Measurements from ENCODE around the gene RNU6-9.

Gene RNU6-9

GRCh38 chr19:863315-863620 is 30.0 kb upstream of the RNU6-9 start:
- TF ChIP-seq SIN3A (IDR thresholded peaks at IDR 0.05; ENCODE audit: borderline replicate concordance, insufficient read depth, low read length): no peak
- TF ChIP-seq FOXP2 (optimal IDR thresholded peaks at IDR 0.05; ENCODE audit: borderline replicate concordance, extremely low read depth, extremely low read length, insufficient read depth): no peak
- no peak for TF ChIP-seq TAF1 (IDR thresholded peaks at IDR 0.05; ENCODE audit: borderline replicate concordance, insufficient read depth, low read length)
- TF ChIP-seq, protein P1, sequence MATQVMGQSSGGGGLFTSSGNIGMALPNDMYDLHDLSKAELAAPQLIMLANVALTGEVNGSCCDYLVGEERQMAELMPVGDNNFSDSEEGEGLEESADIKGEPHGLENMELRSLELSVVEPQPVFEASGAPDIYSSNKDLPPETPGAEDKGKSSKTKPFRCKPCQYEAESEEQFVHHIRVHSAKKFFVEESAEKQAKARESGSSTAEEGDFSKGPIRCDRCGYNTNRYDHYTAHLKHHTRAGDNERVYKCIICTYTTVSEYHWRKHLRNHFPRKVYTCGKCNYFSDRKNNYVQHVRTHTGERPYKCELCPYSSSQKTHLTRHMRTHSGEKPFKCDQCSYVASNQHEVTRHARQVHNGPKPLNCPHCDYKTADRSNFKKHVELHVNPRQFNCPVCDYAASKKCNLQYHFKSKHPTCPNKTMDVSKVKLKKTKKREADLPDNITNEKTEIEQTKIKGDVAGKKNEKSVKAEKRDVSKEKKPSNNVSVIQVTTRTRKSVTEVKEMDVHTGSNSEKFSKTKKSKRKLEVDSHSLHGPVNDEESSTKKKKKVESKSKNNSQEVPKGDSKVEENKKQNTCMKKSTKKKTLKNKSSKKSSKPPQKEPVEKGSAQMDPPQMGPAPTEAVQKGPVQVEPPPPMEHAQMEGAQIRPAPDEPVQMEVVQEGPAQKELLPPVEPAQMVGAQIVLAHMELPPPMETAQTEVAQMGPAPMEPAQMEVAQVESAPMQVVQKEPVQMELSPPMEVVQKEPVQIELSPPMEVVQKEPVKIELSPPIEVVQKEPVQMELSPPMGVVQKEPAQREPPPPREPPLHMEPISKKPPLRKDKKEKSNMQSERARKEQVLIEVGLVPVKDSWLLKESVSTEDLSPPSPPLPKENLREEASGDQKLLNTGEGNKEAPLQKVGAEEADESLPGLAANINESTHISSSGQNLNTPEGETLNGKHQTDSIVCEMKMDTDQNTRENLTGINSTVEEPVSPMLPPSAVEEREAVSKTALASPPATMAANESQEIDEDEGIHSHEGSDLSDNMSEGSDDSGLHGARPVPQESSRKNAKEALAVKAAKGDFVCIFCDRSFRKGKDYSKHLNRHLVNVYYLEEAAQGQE (IDR thresholded peaks at IDR 0.05; ENCODE audit: insufficient read depth in 1 of 2, low read depth in 2 of 2, low read length in 2 of 2): no peak
- no peak for TF ChIP-seq POLR2AphosphoS5 (IDR thresholded peaks at IDR 0.05; ENCODE audit: low read depth, low read length)

DNA sequence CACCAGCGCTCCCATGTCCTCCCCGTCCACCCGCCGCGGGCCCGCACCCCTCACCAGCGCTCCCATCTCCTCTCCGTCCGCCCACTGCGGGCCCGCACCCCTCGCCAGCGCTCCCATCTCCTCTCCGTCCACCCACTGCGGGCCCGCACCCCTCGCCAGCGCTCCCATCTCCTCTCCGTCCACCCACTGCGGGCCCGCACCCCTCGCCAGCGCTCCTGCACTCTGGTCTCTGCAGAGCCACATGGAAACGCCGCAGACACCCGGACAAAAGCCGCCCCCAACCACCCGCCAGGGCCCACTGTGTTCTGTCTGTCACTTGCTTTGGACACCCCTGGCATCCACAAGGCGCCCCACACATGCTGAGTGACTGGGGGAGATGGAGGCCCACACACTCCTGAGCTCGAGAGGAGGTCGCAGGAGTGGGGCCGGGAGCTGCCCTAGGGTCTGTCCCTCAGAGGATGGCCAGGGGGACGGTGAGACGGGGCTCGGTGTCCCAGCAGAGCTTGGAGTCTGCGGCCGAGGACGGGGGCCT is 26.4 kb upstream of the RNU6-9 start:
- TF ChIP-seq SIN3A (IDR thresholded peaks at IDR 0.05; ENCODE audit: borderline replicate concordance, insufficient read depth, low read length) (no peak), POLR2AphosphoS5 (IDR thresholded peaks at IDR 0.05; ENCODE audit: low read depth, low read length) (no peak), TAF1 (IDR thresholded peaks at IDR 0.05; ENCODE audit: borderline replicate concordance, insufficient read depth, low read length) (no peak), FOXP2 (optimal IDR thresholded peaks at IDR 0.05; ENCODE audit: borderline replicate concordance, extremely low read depth, extremely low read length, insufficient read depth) (no peak)
- TF ChIP-seq, protein P1 (IDR thresholded peaks at IDR 0.05; ENCODE audit: insufficient read depth in 1 of 2, low read depth in 2 of 2, low read length in 2 of 2): no peak

- TF ChIP-seq POLR2AphosphoS5 (IDR thresholded peaks at IDR 0.05; ENCODE audit: low read depth, low read length) (no peak), SIN3A (IDR thresholded peaks at IDR 0.05; ENCODE audit: borderline replicate concordance, insufficient read depth, low read length) (no peak), FOXP2 (optimal IDR thresholded peaks at IDR 0.05; ENCODE audit: borderline replicate concordance, extremely low read depth, extremely low read length, insufficient read depth) (no peak), TAF1 (IDR thresholded peaks at IDR 0.05; ENCODE audit: borderline replicate concordance, insufficient read depth, low read length) (no peak)
- TF ChIP-seq, protein P1 (IDR thresholded peaks at IDR 0.05; ENCODE audit: insufficient read depth in 1 of 2, low read depth in 2 of 2, low read length in 2 of 2): no peak
Observed at GRCh38 chr19:867301-867793, 25.9 kb upstream of the RNU6-9 start.

DNA sequence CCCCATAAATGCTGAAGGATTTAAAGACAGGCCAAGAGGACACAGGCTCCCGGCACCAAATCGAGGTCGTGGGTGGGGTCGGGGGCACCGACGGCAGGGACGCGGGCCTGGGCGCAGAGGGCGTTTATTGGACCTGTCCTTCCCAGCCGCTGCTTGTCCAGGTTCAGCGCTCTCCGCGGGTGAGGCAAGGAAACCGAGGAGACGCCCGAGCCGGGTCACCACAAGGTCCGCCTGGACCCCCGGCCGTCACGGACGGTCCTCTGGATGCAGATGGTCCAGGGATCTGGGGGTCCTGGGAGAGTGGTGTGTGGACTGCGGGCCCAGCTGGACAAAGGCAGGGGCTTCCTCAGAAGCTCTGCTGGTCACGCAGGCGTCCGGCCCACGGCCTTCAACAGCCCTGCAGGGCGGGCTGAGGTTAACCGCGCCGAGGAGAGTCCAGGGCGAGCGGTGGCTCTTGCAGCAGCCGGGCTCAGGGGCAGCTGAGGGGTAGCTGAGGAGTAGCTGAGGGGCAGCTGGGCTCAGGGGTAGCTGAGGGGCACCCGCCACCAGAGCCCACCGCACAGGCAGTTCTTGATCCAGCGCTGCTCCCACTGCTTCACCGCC is 25.3 kb upstream of the RNU6-9 start:
- TF ChIP-seq FOXP2 (optimal IDR thresholded peaks at IDR 0.05; ENCODE audit: borderline replicate concordance, extremely low read depth, extremely low read length, insufficient read depth) (no peak), POLR2AphosphoS5 (IDR thresholded peaks at IDR 0.05; ENCODE audit: low read depth, low read length) (no peak), SIN3A (IDR thresholded peaks at IDR 0.05; ENCODE audit: borderline replicate concordance, insufficient read depth, low read length) (no peak), TAF1 (IDR thresholded peaks at IDR 0.05; ENCODE audit: borderline replicate concordance, insufficient read depth, low read length) (no peak)
- TF ChIP-seq, protein P1 (IDR thresholded peaks at IDR 0.05; ENCODE audit: insufficient read depth in 1 of 2, low read depth in 2 of 2, low read length in 2 of 2): no peak
